NCI-H82 (cell line): Measurements from ENCODE around the gene BABAM2.
A peak's percentile ranks its signal among the peaks of the same experiment; 100 is the strongest.
"Not testable (repeated sequence)": the region's sequence is repeated elsewhere in the genome, so short reads cannot be mapped to it uniquely, and the experiment has no call there.

Experiments used
- DNase-seq: peaks from one replicate; lab custom pipeline; 2025; lab: John Stamatoyannopoulos, UW

BABAM2 gene

GRCh38 chr2:28074137-28074536, 183.6 kb downstream of the BABAM2 start:
- DNase-seq = no peak

GRCh38 chr2:28080911-28081310, 190.4 kb downstream of the BABAM2 start:
- DNase-seq = no peak

- DNase-seq = no peak
Observed at GRCh38 chr2:28082131-28082530, 191.6 kb downstream of the BABAM2 start.

DNA sequence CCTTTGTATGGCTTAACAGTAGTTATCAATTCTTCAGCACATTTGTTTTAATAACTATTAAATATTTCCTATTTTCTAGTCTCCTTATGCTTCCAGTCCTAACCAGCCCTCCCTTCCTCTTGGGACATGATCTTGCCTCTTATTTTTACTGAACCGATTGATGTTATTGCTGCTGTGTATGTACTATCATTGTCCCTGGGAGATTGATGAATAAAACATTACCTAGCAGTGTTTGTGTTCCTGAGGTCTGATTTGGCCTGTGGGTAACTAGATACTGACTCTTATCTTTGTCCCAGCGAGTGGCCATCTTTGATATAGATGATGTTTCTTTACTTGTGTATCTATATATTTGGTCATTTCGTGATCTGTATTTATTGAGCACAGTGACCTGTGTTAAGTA, 192.9 kb downstream of the BABAM2 start:
- no peak for DNase-seq

DNA sequence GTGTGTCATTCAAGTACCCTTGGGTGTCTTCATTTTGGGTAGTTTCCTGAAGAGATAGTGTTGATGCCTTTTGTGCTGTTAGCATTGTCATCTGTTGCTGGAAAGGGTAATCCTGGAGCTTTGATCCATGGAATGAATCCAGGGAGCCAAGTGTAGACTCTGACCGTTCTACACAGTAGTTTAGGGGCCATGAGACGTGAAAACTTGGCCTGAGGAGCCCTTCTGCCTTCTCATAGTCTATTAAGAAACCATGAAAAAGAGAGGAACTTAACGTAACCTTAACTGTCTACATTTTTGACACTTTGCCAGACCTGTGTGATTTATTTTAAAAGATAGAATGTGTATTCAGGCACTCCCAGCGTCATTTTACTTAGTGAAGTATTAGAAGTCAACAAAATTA, 194.0 kb downstream of the BABAM2 start:
- no peak for DNase-seq

- no peak for DNase-seq
Observed at GRCh38 chr2:28085201-28085600, 194.7 kb downstream of the BABAM2 start.

GRCh38 chr2:28086611-28087010, 196.1 kb downstream of the BABAM2 start:
- no peak for DNase-seq

GRCh38 chr2:28088970-28089369, 198.4 kb downstream of the BABAM2 start:
- no peak for DNase-seq

- no peak for DNase-seq
Observed at GRCh38 chr2:28089486-28089885, 199.0 kb downstream of the BABAM2 start.

DNA sequence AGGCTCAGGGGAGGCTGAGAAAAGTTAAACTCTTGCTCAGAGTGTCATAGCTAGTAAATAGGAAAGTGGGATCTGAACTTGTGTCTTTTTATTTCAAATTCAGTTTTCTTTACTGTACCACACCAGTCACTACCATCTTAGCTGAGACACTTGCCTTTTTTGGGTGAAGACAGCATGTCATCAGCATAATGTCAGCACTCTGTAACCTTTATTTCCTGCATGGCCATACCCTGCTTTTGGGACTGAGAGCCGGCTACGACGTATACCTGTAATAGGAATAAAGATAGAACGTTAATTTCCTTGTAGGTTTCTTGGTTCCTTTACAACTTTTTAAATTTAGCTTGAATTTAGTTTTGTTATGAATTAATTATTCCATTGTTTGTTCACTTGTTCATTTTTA, 202.8 kb downstream of the BABAM2 start:
- DNase-seq = no peak

DNA sequence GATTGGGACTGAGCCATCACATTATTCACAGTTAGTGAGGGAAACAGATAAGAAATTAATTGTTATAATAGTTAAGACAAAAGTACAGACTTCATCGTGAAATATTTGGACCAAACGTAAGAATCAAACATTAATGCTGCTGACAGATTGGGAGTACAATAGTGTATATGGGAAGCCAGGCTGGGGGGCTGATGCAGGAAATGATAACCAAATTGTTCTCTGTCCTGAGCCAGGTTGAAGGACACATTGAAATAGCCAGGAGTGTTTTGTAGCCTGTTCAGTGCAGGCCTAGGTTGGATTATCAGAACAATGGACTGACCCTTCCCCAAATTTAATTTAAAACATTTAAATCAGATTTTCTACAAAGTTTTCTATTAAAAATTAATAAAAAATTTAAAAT, 203.2 kb downstream of the BABAM2 start:
- no peak for DNase-seq

GRCh38 chr2:28094739-28095138, 204.2 kb downstream of the BABAM2 start:
- no peak for DNase-seq

- DNase-seq = peak; percentile 85
Observed at GRCh38 chr2:28095622-28096021, 205.1 kb downstream of the BABAM2 start.

DNA sequence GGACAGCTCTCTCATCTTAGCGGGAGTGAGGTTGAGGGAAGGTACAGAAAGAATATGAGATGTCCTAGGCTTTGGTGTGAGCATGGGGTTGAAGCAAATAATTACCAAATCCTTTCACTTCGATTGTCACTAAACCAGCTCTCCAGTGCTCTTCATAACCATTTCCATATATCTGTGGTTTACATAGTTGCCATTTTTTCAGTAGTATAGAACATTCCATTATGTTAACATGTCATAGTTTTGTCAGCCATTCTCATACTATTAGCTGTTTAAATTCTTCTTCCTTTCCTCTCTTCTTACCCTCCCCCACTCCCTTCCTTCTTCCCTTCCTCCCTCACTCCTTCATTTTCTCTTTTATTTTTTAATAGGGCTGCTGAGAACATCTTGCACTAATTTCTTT, 205.9 kb downstream of the BABAM2 start:
- DNase-seq = no peak

GRCh38 chr2:28098501-28099225, 208.1 kb downstream of the BABAM2 start:
- DNase-seq = peak; percentile 72

- DNase-seq = no peak
Observed at GRCh38 chr2:28101123-28101522, 210.6 kb downstream of the BABAM2 start.

DNA sequence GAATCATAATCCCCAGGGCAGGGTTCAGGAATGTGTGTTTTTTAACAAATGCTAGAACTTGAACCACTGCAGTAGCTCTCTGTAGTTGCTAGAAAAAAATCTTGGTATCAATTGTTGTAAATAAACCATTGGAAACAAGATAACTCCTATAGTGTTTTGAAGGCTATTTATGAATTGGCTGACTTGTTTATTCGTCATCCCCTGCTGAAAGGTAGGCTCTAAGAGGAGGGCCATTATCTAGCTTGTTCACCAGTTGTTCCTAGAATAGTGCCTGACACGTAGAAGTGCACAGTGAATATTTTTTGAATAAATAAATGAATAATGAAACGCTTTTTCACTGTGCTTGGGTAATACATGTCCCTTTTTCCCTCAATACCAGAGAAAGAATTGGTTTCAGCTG, 211.4 kb downstream of the BABAM2 start:
- DNase-seq = no peak

DNA sequence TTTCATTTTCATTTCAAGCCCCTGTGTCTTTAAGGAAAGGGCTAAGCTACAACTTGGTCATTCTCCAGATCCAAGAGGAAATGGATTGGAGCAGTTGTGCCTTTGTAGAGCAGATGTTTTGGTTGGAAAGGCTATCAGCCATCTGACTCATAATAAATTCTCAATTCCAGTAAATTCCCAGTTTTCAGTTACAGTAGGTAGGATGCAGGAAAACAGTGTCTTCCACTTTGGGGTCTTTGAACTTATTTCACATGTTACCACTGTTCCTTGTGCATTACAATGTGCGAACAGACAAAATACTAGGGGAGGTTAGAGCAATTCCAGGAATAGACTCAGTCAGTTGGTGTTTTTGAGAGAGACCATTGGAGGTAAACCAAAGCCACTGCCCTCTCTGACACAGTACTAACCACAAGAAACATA, 211.9 kb downstream of the BABAM2 start:
- no peak for DNase-seq

- no peak for DNase-seq
Observed at GRCh38 chr2:28103611-28104010, 213.1 kb downstream of the BABAM2 start.

DNA sequence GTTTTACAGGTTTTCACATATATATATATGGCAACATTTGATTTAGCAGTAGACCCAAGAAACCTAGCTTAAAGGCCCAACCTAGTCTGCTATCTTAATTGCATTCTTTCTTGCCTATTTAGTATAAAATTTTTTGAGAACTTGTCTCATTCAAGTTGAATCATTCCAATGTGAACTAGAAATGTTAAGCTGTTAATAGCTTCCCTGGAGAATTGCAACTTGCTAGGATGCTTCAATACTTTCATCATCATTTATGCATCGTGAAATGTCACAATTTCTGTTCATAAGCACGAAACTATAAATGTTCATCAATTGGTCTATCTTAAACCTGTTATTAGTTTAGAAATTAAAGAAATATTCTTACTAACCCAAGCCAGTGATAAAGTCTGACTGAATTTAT, 217.6 kb downstream of the BABAM2 start:
- DNase-seq = no peak

DNA sequence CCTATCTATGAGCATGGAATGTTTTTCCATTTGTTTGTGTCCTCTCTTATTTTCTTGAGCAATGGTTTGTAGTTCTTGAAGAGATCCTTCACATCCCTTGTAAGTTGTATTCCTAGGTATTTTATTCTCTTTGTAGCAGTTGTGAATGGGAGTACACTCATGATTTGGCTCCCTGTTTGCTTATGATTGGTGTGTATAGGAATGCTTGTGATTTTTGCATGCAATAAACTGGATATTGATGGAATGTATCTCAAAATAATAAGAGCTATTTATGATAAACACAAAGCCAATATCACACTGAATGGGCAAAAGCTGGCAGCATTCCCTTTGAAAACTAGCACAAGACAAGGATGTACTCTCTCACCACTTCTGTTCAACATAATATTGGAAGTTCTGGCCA, 223.2 kb downstream of the BABAM2 start:
- DNase-seq = not testable (repeated sequence)

GRCh38 chr2:28117104-28117596, 226.6 kb downstream of the BABAM2 start:
- no peak for DNase-seq

DNA sequence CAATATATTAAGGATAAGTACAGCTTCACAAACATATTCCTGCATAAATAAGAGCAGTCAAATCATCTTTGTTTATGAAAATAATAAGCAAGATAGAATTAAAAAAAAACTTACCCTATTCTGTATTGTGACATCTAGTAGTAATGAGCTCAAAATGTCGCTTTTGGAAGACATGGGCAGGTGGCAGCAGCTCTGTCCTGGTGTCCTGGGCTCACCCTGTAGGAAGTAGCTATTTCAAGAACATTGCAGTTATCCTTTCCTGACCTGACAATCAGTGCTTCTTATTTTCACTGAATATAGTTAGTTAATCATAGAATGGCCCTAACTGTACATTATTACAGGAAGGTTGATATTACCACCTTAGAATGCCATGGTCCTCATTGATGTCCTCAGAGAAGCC, 229.1 kb downstream of the BABAM2 start:
- DNase-seq = no peak

- DNase-seq = no peak
Observed at GRCh38 chr2:28128281-28128950, 237.9 kb downstream of the BABAM2 start.
